Activated CD8-positive, alpha-beta memory T cell treated with anti-CD3 and anti-CD28 coated beads, Interleukin-2, amount 50 U/mL, for 1 hour (primary cell): ENCODE data around the gene SULT2B1.
A peak's percentile ranks its signal among the peaks of the same experiment; 100 is the strongest.
"Not testable (repeated sequence)": the region's sequence is repeated elsewhere in the genome, so short reads cannot be mapped to it uniquely, and the experiment has no call there.

Experiments
- DNase-seq: peaks from one replicate; pipeline ENCODE4 v3.0.0-alpha.2; 2020; ENCODE audit errors: extremely low read depth

SULT2B1 gene

DNA sequence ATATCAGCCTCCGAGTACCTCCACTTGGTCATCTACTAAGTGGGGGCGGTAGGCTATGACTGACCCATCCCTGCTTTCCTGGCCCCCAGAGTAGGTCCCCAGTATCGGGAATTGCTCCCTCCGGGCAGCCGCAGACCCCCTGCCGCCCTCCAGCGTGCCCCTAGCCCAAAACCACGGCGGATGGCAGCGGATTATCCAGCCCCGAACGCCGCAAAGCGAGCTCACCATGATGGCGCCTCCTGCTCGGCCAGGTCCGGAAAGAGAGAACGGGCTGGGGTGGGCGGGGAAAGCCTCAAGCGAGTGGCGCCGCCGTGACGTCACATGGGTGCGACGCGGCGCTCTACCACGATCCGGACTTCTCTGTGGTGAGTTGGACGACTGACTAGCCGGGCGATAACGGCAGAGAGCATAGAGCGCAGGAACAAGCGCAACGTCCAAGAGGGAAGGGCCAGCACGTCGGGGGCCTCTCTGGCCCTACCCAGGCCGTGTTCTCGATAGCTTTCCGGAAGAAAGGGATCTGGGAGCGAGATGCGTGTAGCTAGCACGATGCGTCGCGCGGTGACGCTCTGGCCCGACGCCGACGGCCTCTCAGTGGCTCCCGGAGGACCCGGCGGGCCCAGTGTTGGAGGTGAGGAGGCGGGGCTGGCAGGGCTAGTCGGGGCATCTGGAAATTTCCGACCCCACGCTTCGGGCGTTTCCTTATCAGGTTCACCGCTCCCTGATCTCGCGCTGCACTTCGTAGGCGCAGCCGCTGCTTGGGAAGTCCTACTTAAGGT is 67.1 kb downstream of the SULT2B1 start, which contains the start of the genes RPL18 and SPHK2:
TSS of gene RPL18 (minus strand) at position 263 of the 776 bp plus-strand sequence. CDS start at position 228, 35 bp downstream.
TSS of gene SPHK2 (plus strand) at position 591 of the 776 bp plus-strand sequence. CDS start 1,009 bp downstream, outside the sequence.
- DNase-seq, result peak; percentile 89

DNA sequence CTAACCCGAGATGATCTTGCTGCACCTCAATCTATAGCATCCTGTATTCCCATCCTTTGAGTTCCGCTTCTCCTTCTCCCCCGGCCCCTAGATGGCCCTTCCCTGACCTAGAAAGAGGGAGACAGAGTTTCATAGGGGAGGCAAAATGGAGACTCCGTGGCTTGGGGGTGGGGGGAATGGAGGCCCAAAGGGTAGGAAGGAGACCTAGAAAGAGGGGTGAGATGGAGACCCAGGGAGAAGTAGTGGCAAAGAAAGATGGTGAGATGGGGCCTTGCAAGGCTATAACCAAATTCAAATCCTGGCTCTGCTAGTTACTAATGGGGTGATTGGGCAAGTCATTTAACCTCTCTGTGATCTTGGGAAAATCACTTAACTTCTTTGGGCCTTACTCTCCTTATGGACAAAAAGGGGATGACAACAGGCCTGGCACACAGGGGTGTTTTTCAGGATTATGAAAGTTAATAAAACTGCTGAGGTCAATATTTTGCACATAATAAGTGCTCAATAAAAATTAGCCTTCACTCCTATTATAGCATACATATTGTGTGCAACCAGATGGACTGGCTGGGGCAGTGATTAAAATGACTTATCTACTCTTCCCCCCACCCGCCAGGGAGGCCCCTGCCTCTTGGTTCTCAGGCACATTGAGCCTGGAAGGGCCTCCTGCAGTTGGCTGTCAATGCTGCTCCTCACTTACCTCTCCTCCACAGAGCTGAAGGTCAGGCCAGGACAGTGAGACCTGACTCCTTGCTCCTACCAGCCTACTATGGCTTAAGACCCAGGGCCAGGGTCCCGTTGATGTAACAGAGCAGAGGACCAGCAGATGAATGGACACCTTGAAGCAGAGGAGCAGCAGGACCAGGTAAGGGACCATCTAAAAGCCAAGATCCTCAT is 68.0 kb downstream of the SULT2B1 start:
- no peak for DNase-seq

DNA sequence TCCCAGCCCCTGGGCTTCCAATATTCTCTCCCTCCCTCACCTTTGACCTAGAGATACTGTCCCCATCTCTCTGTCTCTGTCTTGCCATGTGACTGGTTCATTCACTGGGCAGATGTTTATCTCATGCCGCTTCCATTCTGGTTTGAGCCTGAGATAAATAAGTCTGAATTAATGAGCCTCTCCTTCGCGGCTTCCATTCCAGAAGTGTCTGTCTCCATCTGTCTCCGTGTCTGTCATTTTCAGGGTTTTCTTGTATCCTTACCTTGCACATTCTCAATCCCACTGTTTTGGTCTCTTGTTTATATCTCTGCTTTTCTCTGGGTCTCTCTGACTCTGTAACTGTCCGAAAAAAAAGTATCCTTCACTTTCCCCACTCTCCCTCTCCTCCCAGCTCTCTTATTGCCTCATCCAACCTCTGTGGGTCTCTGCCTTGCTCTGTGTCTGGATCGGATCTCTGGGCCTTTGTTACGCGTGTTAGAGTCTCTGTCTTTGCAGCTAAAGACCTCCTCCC is 71.6 kb downstream of the SULT2B1 start:
- DNase-seq, result no peak

DNA sequence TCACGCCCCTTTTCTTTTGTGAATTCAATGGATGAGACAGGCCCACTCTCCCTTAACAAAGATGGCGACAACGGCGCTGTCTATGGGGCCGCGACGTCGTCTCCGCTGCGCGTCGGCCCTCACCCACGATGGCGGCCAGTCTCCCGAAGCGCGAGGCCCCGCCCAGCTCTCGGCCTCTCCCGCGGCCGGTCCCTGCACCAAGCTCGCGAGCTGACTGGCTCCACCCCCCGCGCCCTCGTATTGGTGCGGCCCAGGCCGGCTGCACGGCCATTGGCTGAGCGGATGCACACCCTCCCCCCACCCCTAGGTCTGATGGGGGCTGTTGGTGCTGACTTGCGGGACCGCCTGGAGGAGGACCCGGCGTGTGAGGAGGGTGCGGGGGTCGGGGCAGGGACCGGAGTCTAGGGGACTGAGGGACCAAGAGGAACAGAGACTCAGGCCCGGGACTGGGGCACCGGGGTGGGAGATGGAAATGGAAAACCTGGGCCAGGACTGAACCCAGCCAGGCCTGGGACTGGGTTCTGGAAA is 72.2 kb downstream of the SULT2B1 start:
- peak; percentile 89 for DNase-seq

DNA sequence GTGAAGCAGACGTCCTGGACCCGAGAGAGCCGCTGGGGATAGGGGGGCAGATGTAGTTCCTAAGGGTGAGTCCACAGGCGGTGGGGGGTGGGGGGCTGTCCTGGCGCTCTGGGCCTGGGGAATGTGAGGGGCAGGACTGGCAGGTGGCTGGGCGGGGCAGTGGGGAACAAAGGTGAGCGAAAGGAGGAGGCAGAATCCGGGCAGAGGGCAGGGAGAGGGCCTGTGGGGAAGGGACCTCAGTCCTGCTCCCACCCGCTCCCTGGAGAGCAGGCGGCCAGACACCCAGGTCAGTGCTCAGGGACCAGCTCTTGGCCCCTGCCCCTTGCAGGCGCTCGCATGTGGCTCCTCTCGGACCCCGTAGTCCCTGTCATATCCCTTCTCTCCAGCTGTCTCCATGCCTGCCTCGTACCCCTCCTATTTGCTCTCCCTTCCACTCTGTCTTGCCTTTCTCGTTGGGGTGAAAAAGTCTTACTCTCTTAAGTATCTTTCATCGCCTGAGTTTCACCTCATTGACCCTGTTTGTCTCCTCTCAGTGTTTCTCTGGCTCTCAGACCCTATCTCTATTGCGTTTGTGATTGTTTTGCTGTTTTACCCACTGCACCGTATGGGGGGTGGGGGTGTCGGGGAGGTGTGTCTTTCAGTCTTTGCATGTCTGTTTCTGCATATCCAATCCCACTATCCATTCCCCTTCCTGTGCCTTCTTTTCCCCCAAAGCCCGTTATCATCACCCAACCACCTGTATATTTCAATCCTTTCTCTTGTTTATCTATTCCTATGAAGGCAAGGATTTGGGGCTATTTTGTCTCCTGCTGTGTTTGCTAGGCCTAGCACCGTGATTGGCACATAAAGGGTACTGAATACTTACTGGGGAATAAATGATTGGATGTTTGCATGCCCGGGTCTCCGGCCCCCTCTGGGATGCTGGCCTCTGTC is 73.1 kb downstream of the SULT2B1 start:
- DNase-seq, result no peak

DNA sequence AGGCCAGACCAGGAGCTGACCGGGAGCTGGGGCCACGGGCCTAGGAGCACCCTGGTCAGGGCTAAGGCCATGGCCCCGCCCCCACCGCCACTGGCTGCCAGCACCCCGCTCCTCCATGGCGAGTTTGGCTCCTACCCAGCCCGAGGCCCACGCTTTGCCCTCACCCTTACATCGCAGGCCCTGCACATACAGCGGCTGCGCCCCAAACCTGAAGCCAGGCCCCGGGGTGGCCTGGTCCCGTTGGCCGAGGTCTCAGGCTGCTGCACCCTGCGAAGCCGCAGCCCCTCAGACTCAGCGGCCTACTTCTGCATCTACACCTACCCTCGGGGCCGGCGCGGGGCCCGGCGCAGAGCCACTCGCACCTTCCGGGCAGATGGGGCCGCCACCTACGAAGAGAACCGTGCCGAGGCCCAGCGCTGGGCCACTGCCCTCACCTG is 73.9 kb downstream of the SULT2B1 start:
- no peak for DNase-seq

DNA sequence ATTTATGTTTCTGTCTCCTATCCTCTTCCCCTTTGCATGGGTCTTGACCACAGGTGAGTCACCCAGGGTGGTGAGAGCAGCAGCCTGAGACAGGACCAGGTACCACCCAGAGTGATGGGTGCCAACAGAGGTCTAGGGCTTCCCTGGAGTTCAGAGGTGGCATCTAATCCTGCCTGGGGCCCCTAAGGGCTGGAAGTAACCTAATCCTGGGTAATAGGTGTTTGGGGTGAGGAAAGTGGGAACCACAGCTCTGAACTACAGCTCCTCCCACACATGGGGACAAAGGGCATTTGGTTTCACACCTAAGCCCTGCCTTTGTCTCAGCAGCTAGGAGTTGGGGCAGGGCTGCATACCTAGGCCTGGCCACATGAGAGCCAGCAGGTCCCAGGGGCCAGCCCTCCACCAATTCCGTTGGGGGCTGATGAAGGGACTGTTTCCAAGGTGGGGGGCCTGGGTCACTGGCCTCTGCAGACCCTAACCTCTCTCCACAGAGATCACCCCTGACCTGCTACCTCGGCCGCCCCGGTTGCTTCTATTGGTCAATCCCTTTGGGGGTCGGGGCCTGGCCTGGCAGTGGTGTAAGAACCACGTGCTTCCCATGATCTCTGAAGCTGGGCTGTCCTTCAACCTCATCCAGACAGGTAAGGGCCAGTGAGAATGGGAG is 75.4 kb downstream of the SULT2B1 start:
- DNase-seq, result no peak

DNA sequence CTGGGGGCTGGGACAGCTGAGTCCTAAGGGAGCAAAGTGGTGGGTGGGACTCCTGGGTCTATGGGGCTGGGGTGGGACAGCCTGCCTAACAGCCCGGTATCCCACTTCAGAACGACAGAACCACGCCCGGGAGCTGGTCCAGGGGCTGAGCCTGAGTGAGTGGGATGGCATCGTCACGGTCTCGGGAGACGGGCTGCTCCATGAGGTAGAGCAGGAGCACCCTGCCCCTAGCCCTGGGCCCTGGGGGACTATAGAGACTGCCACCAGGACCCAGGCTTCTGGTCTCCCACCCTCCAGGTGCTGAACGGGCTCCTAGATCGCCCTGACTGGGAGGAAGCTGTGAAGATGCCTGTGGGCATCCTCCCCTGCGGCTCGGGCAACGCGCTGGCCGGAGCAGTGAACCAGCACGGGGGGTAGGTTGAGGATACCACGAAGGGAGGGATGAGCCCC is 75.9 kb downstream of the SULT2B1 start:
- no peak for DNase-seq

DNA sequence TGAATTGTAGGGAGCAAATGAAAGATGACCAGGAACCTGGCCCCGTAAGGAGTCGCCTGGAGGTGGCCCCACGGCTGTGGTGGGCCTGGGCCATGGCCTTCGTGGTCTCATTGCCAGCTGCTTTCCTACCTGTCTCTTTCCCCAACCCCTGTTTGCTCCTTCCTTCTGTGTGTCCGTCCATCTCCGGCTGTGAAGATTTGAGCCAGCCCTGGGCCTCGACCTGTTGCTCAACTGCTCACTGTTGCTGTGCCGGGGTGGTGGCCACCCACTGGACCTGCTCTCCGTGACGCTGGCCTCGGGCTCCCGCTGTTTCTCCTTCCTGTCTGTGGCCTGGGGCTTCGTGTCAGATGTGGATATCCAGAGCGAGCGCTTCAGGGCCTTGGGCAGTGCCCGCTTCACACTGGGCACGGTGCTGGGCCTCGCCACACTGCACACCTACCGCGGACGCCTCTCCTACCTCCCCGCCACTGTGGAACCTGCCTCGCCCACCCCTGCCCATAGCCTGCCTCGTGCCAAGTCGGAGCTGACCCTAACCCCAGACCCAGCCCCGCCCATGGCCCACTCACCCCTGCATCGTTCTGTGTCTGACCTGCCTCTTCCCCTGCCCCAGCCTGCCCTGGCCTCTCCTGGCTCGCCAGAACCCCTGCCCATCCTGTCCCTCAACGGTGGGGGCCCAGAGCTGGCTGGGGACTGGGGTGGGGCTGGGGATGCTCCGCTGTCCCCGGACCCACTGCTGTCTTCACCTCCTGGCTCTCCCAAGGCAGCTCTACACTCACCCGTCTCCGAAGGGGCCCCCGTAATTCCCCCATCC is 76.7 kb downstream of the SULT2B1 start:
- no peak for DNase-seq

DNA sequence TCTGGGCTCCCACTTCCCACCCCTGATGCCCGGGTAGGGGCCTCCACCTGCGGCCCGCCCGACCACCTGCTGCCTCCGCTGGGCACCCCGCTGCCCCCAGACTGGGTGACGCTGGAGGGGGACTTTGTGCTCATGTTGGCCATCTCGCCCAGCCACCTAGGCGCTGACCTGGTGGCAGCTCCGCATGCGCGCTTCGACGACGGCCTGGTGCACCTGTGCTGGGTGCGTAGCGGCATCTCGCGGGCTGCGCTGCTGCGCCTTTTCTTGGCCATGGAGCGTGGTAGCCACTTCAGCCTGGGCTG is 77.3 kb downstream of the SULT2B1 start:
- no peak for DNase-seq

DNA sequence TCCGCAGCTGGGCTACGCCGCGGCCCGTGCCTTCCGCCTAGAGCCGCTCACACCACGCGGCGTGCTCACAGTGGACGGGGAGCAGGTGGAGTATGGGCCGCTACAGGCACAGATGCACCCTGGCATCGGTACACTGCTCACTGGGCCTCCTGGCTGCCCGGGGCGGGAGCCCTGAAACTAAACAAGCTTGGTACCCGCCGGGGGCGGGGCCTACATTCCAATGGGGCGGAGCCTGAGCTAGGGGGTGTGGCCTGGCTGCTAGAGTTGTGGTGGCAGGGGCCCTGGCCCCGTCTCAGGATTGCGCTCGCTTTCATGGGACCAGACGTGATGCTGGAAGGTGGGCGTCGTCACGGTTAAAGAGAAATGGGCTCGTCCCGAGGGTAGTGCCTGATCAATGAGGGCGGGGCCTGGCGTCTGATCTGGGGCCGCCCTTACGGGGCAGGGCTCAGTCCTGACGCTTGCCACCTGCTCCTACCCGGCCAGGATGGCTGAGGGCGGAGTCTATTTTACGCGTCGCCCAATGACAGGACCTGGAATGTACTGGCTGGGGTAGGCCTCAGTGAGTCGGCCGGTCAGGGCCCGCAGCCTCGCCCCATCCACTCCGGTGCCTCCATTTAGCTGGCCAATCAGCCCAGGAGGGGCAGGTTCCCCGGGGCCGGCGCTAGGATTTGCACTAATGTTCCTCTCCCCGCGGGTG is 77.8 kb downstream of the SULT2B1 start:
- no peak for DNase-seq

DNA sequence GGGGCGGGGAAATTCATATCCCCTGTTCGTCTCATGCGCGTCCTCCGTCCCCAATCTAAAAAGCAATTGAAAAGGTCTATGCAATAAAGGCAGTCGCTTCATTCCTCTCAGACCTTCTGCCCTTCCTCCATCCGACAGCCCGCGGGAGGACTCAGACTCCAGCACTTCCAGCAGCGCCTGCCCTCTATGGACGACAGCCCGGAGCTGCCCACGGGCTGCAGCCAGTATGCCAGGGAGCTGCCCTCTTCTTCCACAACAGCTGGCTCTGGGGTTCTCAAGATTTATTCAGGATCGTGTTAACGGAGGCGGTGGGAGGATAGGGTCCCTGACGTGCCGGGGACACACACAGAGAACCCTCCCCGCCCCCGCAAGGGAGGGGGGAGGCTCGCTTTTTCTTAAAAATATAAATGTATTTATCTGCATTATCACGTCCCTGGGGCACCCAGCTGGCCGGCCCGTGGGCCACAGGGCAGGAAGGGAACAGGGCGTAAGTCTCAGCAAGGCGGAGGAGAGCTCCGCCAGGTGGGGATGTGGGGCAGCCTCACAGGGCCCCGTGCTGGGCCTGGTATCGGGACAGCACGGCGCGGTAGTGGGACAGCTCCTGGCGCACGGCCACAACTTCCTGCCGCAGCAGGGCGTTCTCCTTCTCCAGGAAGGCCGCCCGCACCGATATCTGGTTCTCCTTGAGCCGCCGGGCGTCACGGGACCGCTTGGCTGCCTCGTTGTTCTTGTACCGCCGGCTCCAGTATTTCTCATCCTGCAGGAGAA is 78.5 kb downstream of the SULT2B1 start:
- no peak for DNase-seq

DNA sequence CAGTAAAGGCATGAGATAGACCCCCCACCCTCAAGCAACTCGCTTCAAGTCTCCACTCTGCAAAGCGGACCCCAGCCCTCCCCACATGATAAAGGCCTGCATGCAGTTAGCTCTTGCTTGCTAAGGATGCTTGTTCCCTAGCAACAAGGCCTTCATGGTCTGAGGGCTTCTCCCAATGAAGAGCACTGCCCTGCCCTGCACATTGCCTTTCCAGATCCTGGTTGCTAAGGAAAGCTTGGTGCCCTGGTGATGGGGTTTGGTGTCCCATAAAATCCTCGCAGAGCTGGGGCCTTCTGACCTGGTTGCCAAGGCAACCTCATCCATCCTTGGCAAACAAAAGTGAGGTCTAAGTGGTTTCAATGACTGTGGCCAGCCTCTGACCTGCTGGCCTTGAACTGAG is 79.3 kb downstream of the SULT2B1 start:
- DNase-seq, result no peak

DNA sequence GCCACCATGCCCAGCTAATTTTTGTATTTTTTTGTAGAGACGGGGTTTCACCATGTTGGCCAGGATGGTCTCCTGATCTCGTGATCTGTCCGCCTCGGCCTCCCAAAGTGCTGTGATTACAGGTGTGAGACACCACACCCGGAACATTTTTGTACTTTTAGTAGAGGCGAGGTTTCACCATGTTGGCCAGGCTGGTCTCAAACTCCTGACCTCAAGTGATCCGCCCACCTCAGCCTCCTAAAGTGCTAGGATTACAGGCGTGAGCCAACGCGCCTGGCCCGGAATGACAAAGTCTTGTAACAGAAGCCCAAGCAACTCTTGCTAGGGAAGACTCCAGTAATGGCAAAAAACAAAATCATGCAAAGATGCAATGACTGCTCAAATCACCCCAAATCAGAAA is 80.3 kb downstream of the SULT2B1 start:
- not testable (repeated sequence) for DNase-seq

DNA sequence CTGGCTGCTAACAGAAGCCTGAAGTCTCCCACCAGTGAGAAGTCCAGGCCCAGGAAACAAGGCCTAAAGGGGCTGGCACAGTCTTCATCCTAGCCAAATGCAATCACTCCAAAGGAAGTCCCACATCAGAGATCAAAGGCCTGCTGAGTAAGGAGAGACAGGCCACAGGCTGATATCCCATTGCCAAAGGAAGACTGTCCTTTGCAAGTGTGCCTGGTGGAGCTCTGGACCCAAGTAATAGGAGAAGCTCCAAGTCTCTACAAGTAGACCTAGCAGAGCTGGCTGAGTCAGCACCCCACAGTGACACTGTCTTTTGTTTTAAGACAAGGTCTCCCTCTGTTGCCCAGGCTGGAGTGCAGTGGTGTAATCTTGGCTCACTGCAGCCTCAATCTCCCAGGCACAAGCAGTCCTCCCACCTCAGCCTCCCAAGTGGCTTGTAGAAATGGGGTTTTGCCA is 80.7 kb downstream of the SULT2B1 start:
- DNase-seq, result no peak

DNA sequence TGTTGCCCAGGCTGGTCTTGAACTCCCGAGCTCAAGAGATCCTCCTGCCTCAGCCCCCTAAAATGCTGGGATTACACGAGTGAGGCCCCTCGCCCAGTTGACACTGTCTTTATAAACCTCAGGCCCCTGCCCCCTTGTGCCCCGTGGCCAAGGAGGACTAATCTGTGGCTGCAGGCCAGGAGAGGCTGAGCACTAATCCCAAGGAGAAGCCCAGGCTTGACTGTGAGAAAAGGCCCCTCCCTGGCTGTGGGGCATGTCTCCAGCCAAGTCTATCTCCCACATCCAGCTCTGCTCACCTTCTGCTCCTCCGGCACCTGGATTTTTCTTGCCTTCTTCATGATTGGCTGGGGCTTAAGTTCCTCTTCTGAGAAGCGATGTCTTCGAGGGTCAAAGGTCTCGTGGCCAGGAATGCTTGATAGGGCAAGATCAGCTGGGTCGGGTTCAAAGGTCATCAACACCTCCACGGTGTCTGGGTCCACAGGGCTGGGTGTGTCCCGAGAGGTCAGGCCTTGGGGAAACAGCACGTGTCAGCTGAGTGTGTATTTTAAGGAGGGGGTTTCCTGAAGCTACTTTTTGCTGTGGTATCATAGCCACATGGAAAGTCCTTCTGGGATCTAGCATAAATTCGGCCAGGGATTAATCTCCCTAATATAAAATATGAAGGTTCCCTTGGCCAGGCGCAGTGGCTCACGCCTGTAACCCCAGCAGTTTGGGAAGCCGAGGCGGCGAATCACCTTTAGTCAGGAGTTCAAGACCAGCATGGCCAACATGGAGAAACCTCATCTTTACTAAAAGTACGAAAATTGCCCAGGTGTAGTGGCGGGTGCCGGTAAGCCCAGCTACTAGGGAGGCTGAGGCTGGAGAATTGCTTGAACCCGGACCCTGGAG is 81.4 kb downstream of the SULT2B1 start:
- no peak for DNase-seq

DNA sequence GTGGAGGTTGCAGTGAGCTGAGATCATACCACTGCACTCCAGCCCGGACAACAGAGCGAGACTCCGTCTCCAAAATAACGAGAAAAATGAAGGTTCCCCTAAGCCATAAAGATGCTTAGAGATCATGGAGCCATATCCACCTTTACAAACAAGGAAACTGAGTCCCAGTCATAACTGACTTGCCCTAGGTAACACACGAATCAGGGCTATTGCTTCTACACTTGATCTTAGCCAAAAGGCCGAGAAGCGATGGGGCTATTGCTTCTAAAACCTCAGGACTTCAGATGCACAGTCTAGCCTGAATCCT is 82.0 kb downstream of the SULT2B1 start:
- DNase-seq, result no peak
